K562 (cell line): Measurements from ENCODE around the gene SYTL4. TPM values are rescaled to one million over a fixed set of nuclear protein-coding genes. Genes with fewer than 3 reads are reported as not detected.

Source experiments
- ATAC-seq: fragments of 200-7000 bp; cut with Tn5 transposase; 3 replicates; pipeline ENCODE4 v1.9.1; 2020; ENCODE audit warnings: moderate library complexity
- BruUV-seq: library from RNA; stranded (reverse); fragments of 400-500 nt; replicated peaks from 2 replicates; lab custom pipeline; 2021; lab: Mats Ljungman, UMichigan
- CTCF ChIA-PET: fragments of 300-600 bp; formaldehyde crosslinking; extraction: SDS; loops from one replicate; lab custom pipeline; 2021; ENCODE audit warnings: low intra/inter-chr PET ratio; lab: Yijun Ruan, JAX
- POLR2A ChIA-PET: fragments of 300-600, 350-650 bp; sonication (Branson Sonifier 250); formaldehyde crosslinking; extraction: SDS; loops from one replicate; lab custom pipeline; 2021; ENCODE audit warnings: antibody characterized with exemption, inconsistent platforms; lab: Yijun Ruan, JAX
- DNase-seq, 4 experiments: peaks; one replicate each; pipeline versions ENCODE4 v3.0.0 to v3.0.0-alpha.2; 2011 to 2018; ENCODE audit warnings: low spot score in 3 of 4, mixed read lengths in 3 of 4; ENCODE audit errors: extremely low read depth in 1 of 4
- FAIRE-seq: peaks from 2 replicates; lab custom pipeline; 2011; peaks lifted over from hg19 to GRCh38; lab: Jason Lieb, UNC
- H2AFZ ChIP-seq: 2 replicates; pipeline ENCODE4 v1.6.0; 2011; ENCODE audit warnings: low read depth, low read length, control low read depth, inconsistent platforms
- H3K27ac ChIP-seq: fragments of 200-600 bp; 3 replicates; pipeline ENCODE4 v1.8.0; 2011; ENCODE audit warnings: low read depth, mild to moderate bottlenecking, control low read depth, inconsistent platforms, low read length, moderate library complexity, mixed read lengths; ENCODE audit errors: extremely low read depth
- H3K27me3 ChIP-seq, 2 experiments: fragments of 300-600 bp in 1 of 2; 2 replicates in 1 of 2; 3 replicates in 1 of 2; pipeline versions ENCODE4 v1.6.0 to v1.8.0; 2011; ENCODE audit warnings: inconsistent platforms in 2 of 2, low read length in 2 of 2, mild to moderate bottlenecking in 1 of 2, mixed read lengths in 1 of 2, moderate library complexity in 1 of 2; ENCODE audit not compliant: control insufficient read depth in 2 of 2, insufficient read depth in 2 of 2
- H3K36me3 ChIP-seq: fragments of 300-600 bp; 3 replicates; pipeline ENCODE4 v1.8.0; 2011; ENCODE audit warnings: mild to moderate bottlenecking, low read length, inconsistent platforms; ENCODE audit not compliant: control insufficient read depth, insufficient read depth
- H3K4me1 ChIP-seq, 2 experiments: fragments of 200-600 bp in 1 of 2; replicated peaks in 1 of 2; 2 replicates in 1 of 2; 3 replicates in 1 of 2; pipeline versions ENCODE4 v1.5.1 to v1.8.0; 2011; ENCODE audit warnings: inconsistent platforms in 2 of 2, low read length in 2 of 2, mild to moderate bottlenecking in 1 of 2, mixed read lengths in 1 of 2, moderate library complexity in 1 of 2; ENCODE audit not compliant: control insufficient read depth in 2 of 2, insufficient read depth in 2 of 2
- H3K4me2 ChIP-seq: 2 replicates; pipeline ENCODE4 v1.6.1; 2011; ENCODE audit warnings: low read length, control low read depth, inconsistent platforms, mixed read lengths; ENCODE audit not compliant: insufficient read depth
- H3K4me3 ChIP-seq: fragments of 200-600 bp; sonication (generic), shearing (Covaris generic); 2 replicates; pipeline ENCODE4 v1.5.1; 2016; ENCODE audit warnings: control low read depth, inconsistent platforms
- H3K79me2 ChIP-seq: fragments of 200-600 bp; 3 replicates; pipeline ENCODE4 v1.8.0; 2011; ENCODE audit warnings: low read length, inconsistent platforms; ENCODE audit not compliant: control insufficient read depth, insufficient read depth
- H3K9ac ChIP-seq, 2 experiments: 2 replicates each; pipeline versions ENCODE4 v1.6.0 to v1.6.1; 2011; ENCODE audit warnings: low read depth in 2 of 2, low read length in 2 of 2, control low read depth in 1 of 2, inconsistent platforms in 1 of 2, mild to moderate bottlenecking in 1 of 2, mixed read lengths in 1 of 2; ENCODE audit not compliant: insufficient read depth in 1 of 2
- H3K9me1 ChIP-seq: one replicate; pipeline ENCODE4 v1.6.0; 2011; ENCODE audit warnings: inconsistent platforms, mild to moderate bottlenecking, low read length, moderate library complexity; ENCODE audit not compliant: control insufficient read depth, insufficient read depth
- H3K9me3 ChIP-seq: replicated peaks from 2 replicates; pipeline ENCODE4 v1.5.1; 2011; ENCODE audit warnings: low read depth, low read length, inconsistent platforms; ENCODE audit not compliant: control insufficient read depth, insufficient read depth
- H4K20me1 ChIP-seq: replicated peaks from 2 replicates; pipeline ENCODE4 v1.6.1; 2011; ENCODE audit warnings: low read length, inconsistent platforms, mixed read lengths; ENCODE audit not compliant: control insufficient read depth, insufficient read depth
- CHD4 ChIP-seq: fragments of 200-600 bp; sonication (generic); IDR thresholded peaks from 3 replicates; pipeline ENCODE4 v1.6.1; 2012; ENCODE audit warnings: low read depth, mild to moderate bottlenecking, mixed read lengths, low read length, inconsistent platforms; ENCODE audit not compliant: insufficient read depth, insufficient replicate concordance, poor library complexity, severe bottlenecking
- DNMT1 ChIP-seq: fragments of 450-650 bp; IDR thresholded peaks from 2 replicates; pipeline ENCODE4 v1.6.1; 2016; ENCODE audit warnings: antibody characterized with exemption, mild to moderate bottlenecking
- DPF2 ChIP-seq: fragments of 450-650 bp; IDR thresholded peaks from 2 replicates; pipeline ENCODE4 v1.6.1; 2016
- E2F3 ChIP-seq: fragments of 250-450 bp; sonication (Bioruptor Pico); IDR thresholded peaks from 2 replicates; pipeline ENCODE4 v1.4.0; 2020; ENCODE audit warnings: mild to moderate bottlenecking
- FIP1L1 ChIP-seq: fragments of 200-400 bp; formaldehyde crosslinking; IDR thresholded peaks from 2 replicates; pipeline ENCODE4 v1.6.1; 2018; ENCODE audit warnings: mild to moderate bottlenecking, low read depth, low read length; ENCODE audit not compliant: poor library complexity, severe bottlenecking
- FOXM1 ChIP-seq, 2 experiments: fragments of 450-650 bp in 1 of 2; sonication (generic) in 1 of 2; formaldehyde crosslinking in 1 of 2; IDR thresholded peaks; 2 replicates each; pipeline versions ENCODE4 v1.6.1 to v1.9.0; 2017 to 2022; ENCODE audit warnings: low read depth in 2 of 2, mild to moderate bottlenecking in 2 of 2, missing genetic modification reagents in 1 of 2, moderate library complexity in 1 of 2
- JUND ChIP-seq, 2 experiments: IDR thresholded peaks; 2 replicates in 1 of 2; 3 replicates in 1 of 2; pipeline ENCODE4 v1.6.1; 2011; ENCODE audit warnings: borderline replicate concordance in 2 of 2, low read depth in 2 of 2, low read length in 2 of 2, improper control_type of control experiment in 1 of 2, missing biosample characterization in 1 of 2, missing genetic modification characterization in 1 of 2, missing genetic modification reagents in 1 of 2
- L3MBTL2 ChIP-seq: fragments of 450-650 bp; IDR thresholded peaks from 2 replicates; pipeline ENCODE4 v1.6.1; 2016; ENCODE audit warnings: mild to moderate bottlenecking, moderate library complexity
- MAFG ChIP-seq: fragments of 450-650 bp; conservative IDR thresholded peaks from 2 replicates; pipeline ENCODE4 v1.6.1; 2016; ENCODE audit warnings: missing genetic modification characterization, missing compliant biosample characterization
- MAFK ChIP-seq: IDR thresholded peaks from 2 replicates; pipeline ENCODE4 v1.6.1; 2011; ENCODE audit warnings: low read length, improper control_type of control experiment
- RBM17 ChIP-seq: fragments of 200-400 bp; formaldehyde crosslinking; IDR thresholded peaks from 2 replicates; pipeline ENCODE4 v1.6.1; 2017; ENCODE audit warnings: low read depth, mild to moderate bottlenecking, low read length, borderline replicate concordance
- ZNF175 ChIP-seq: fragments of 200-800 bp; sonication (Bioruptor generic); IDR thresholded peaks from 2 replicates; pipeline ENCODE4 v1.6.1; 2016; ENCODE audit warnings: low read depth, mild to moderate bottlenecking, missing genetic modification characterization, missing compliant biosample characterization
- ZNF764 ChIP-seq: fragments of 250-450 bp; sonication (Bioruptor Pico); IDR thresholded peaks from 2 replicates; pipeline ENCODE4 v1.4.0; 2020; ENCODE audit warnings: low read depth, mild to moderate bottlenecking, moderate library complexity
- WGBS: fragments of 100-300 bp; shearing (Covaris generic); methylation state at CpG from one replicate; pipeline ENCODE4 v1.1.6; 2016; ENCODE audit warnings: low coverage, mixed read lengths; ENCODE audit not compliant: insufficient coverage; ENCODE audit errors: missing lambda C conversion rate; 5-methylcytosine and 5-hydroxymethylcytosine counted together
- in situ Hi-C: fragments of 300-500 bp; cut with MboI; formaldehyde crosslinking; loops from 4 replicates; pipeline ENCODE4 v1.15.0; 2018; ENCODE audit warnings: inconsistent platforms, mixed read lengths
- intact Hi-C: fragments of 100-400 bp; cut with micrococcal nuclease; formaldehyde crosslinking; loops from 2 replicates; pipeline ENCODE4 v1.14.2; 2022
- polyA plus RNA-seq, 8 experiments: library from polyadenylated mRNA; depleted of rRNA in 4 of 8; stranded (reverse) in 5 of 8; unstranded in 3 of 8; fragments of >200 nt; fragmentation: Nextera tagmentation in 2 of 8; fragmentation: Illumina TruSeq in 1 of 8; extraction: Ambion mirVana in 2 of 8; extraction: Trizol in 1 of 8; gene quantifications; 2 replicates each; pipeline versions ENCODE4 v1.2.1 to v1.2.3, GENCODE V29; 2011 to 2014; ENCODE audit warnings: inconsistent platforms in 1 of 8, missing spikeins in 1 of 8
- total RNA-seq, 7 experiments: library from RNA; depleted of rRNA in 6 of 7; stranded (reverse); fragments of >200 nt in 6 of 7; fragmentation: Illumina TruSeq in 2 of 7; extraction: Trizol in 2 of 7; gene quantifications; 2 replicates each; pipeline versions ENCODE4 v1.2.1 to v1.2.3, GENCODE V29; 2011 to 2021; ENCODE audit warnings: low replicate concordance in 1 of 7
- TF ChIP-seq, protein P1 (sequence below): fragments of 450-650 bp; IDR thresholded peaks from 2 replicates; pipeline ENCODE4 v1.6.1; 2016

Gene SYTL4
- total and polyA plus RNA-seq, 9 of the 15 experiments (the other 6 are each of a cell fraction or from before 2014, with no cell fraction given) = 0.65 to 9.0 (median 1.5) TPM

DNA sequence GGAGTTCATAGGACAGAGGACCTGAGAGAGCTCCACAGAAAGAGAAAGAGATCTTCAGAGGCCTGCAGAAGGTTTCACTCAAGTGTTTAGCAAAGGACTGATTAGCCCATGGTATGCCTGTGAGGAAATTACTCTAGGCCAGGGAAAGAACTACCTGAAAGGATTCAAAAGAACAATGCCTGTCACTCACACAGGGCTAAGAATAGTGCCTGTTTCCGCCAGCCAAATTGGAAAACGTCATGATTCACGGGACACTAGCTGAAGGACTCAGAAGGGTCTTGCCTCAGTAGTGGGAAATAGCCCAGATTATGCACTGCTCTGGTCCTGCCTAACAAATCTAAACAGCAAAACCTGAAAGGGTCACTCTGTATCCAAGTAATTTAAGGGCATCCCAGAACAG, 21.1 kb downstream of the SYTL4 start:
- Histone ChIP-seq H3K4me2 (no peak overlapping the region), H3K9me3 (no peaks in the 10 kb centered on the region), H3K4me3 (no peak overlapping the region), H3K27ac (no peak overlapping the region), H3K9ac (no peak overlapping the region), H3K79me2 (no peaks in the 10 kb centered on the region), H4K20me1 (no peaks in the 10 kb centered on the region), H3K9me1 (no peaks in the 10 kb centered on the region), H3K27me3 (no peaks in the 10 kb centered on the region), H3K36me3 (no peaks in the 10 kb centered on the region), H2AFZ (no peak overlapping the region), H3K4me1 (no peaks in the 10 kb centered on the region)
- POLR2A ChIA-PET = no interaction called here
- FAIRE-seq (no peak), ATAC-seq (no peak), DNase-seq (no peak)
- TF ChIP-seq RBM17 (no peak), JUND (IDR thresholded peaks at IDR 0.05; ENCODE audit: borderline replicate concordance, low read depth, low read length) (no peak), JUND (tag; IDR thresholded peaks at IDR 0.05; ENCODE audit: borderline replicate concordance, low read depth, low read length) (no peak), CHD4 (no peak), ZNF764 (CRISPR knock-in tag) (no peak), DPF2 (no peak), E2F3 (CRISPR knock-in tag) (no peak), FIP1L1 (no peak), FOXM1 (IDR thresholded peaks at IDR 0.05; ENCODE audit: low read depth) (no peak), FOXM1 (CRISPR knock-in tag; IDR thresholded peaks at IDR 0.05; ENCODE audit: low read depth) (no peak), L3MBTL2 (no peak), MAFK (no peak), ZNF175 (no peak), MAFG (tag) (no peak), DNMT1 (no peak)
- TF ChIP-seq, protein P1, sequence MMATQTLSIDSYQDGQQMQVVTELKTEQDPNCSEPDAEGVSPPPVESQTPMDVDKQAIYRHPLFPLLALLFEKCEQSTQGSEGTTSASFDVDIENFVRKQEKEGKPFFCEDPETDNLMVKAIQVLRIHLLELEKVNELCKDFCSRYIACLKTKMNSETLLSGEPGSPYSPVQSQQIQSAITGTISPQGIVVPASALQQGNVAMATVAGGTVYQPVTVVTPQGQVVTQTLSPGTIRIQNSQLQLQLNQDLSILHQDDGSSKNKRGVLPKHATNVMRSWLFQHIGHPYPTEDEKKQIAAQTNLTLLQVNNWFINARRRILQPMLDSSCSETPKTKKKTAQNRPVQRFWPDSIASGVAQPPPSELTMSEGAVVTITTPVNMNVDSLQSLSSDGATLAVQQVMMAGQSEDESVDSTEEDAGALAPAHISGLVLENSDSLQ = no peak
- CTCF ChIA-PET = no interaction called here
- BruUV-seq = no TSS peak
- intact Hi-C loops = no loop called here
- WGBS = 0% methylated on average over 3 of the region's 3 CpGs
- in situ Hi-C loops = no loop called here
